RCC 7860 (cell line): Measurements from ENCODE around the gene LIN28B.

Experiments
- DNase-seq: peaks from one replicate; pipeline ENCODE4 v3.0.0-alpha.2; 2015; ENCODE audit warnings: low spot score
- FAIRE-seq: peaks from 2 replicates; lab custom pipeline; 2012; peaks lifted over from hg19 to GRCh38; lab: Jason Lieb, UNC

Gene LIN28B

GRCh38 chr6:105106260-105106659, 149.4 kb downstream of the LIN28B start:
- no peak for FAIRE-seq
- DNase-seq = no peak

- FAIRE-seq (no peak), DNase-seq (no peak)
Observed at GRCh38 chr6:105107207-105107606, 150.3 kb downstream of the LIN28B start.

DNA sequence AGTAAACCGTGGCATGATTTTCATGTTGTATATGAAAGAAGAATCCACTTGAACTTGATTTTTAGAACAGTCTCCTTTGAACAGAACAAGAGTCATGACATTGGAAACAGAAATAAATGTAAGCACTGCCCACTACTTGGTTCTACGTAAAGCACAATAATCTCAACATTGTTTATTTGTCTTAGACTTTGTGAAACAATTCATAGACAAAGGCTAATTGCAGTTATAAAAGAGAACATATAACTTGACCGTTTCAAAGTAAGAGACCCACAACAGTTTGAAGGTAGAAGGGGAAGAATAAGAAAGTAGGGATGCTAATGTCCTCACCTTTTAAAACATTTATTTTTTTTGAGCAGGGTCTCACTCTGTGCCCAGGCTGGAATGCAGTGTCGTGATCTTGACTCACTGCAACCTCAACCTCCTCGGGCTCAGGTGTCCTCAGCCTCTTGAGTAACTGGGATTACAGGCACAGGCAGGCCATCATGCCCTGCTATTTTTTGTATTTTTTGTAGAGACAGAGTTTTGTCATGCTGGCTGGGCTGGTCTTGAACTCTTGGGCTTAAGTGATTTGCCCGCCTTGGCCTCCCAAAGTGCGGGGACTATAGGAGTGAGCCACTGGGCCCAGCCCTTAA, 151.8 kb downstream of the LIN28B start:
- FAIRE-seq (no peak), DNase-seq (no peak)

- DNase-seq = no peak
- no peak for FAIRE-seq
Observed at GRCh38 chr6:105109955-105110895, 153.3 kb downstream of the LIN28B start.

DNA sequence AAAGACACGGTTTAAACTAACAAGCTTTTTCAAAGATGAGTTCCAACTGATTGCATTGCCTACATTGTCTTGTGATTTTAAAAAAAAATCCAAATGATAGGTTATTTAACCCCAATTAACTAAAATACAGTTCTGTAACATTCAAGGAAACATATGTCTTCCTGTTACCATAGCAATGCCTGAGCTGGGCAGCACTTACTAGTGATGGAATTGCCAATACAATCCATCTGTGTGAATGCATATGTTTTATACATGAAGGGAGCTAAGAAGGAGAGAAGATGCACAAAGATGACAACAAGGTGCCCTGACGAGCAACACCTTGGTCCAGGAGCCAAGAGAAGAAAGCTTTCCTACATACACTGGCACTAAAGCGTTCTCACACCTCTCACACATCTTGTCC, 154.2 kb downstream of the LIN28B start:
- FAIRE-seq = no peak
- no peak for DNase-seq

DNA sequence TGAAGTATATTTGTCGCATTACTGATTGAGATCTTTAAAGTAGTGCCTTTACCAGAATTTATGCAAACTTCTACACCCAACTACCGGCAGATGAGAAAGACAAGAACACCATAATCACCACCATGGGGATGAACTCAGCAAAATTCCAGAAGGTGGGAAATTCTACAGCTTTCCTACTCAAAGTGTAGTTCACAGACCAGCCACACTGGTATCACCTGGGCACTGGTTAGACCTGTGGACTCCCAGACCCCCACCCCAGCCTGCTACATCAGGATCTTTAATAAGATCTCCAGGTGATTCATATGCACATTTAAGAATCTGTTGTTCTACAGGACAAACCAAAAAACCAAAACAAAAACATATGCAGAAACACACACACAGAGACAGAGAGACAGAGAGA, 155.0 kb downstream of the LIN28B start:
- DNase-seq (no peak), FAIRE-seq (no peak)

DNA sequence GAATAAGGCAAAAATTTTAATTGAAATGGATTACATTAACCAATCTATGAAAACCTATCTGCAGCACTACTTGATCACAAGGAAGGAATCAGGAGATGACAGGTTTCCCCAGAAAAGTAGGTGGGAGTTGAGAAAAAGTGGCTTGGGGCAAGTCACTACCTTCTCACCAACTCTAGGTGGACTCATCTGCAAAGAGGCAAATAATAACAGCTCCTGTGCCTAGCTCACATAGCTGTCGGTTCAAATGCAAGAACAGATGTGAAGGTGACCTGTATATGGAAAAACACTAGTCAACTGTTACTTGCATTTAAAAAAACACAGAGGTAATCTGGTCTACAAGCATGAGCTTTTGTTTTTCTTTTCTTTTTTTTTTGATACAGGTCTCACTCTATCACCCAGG, 155.7 kb downstream of the LIN28B start:
- no peak for DNase-seq
- no peak for FAIRE-seq

- FAIRE-seq (no peak), DNase-seq (no peak)
Observed at GRCh38 chr6:105113422-105113821, 156.5 kb downstream of the LIN28B start.

DNA sequence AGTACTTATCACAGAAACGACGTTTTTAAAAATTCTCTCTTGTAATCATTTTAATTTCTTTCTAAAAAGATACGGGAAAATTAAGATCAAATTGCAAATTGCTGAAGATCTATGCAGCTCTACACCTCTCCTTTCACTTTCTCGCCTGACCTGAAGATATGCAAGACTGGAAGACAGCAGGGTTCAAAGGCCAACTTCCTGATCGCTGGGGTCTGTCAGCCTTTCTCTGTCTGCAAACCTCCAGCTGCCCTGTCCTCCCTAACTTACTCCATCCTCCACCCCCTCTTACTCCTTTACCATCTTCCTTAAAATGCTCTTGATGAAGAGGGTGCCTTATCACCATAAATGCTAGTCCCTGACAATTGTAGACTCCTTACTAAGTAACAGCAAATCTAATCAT, 159.2 kb downstream of the LIN28B start:
- no peak for FAIRE-seq
- DNase-seq = no peak

DNA sequence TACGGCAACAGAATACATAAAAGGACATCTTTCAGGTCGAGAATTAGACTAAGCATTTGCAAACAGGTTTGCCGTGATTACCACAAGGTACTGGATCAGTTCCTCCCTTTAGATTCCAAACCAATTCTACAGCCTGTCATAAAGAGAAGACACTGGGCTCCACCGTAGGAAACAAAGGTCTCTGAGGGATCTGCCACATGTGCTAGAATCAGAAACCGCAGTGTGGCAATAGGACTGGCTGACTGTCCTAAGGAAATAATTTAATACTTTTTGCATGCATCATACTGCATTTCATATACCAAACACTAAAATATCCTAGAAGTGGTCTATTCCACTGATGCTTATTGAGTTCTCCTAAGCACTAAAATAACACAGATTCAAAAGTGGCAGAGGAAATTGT, 163.7 kb downstream of the LIN28B start:
- FAIRE-seq = no peak
- no peak for DNase-seq

DNA sequence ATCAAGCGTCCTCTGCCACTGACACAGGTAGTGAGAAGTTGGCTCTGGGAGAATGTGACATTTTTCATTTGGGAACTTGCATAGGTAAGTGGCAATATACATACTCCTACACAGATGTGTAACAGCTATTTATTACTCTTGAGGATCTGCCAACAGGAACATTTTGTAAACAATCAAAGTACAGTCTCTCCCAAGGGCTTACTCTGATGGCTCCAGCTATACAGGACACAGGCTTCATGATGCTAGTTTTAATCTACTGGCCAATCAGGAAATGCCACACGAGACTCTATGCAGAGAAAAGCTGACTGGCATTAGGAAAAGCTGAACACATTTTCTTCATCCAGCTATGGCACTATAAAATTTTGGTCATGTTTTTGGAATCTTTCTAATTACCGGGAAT, 165.1 kb downstream of the LIN28B start:
- no peak for DNase-seq

GRCh38 chr6:105122717-105123116, 165.8 kb downstream of the LIN28B start:
- FAIRE-seq (no peak), DNase-seq (no peak)

More for the DNA sequence above, 165.1 kb downstream of the LIN28B start:
- FAIRE-seq = no peak
